ENCODE data around the gene BCOR.

The BCOR gene

DNA sequence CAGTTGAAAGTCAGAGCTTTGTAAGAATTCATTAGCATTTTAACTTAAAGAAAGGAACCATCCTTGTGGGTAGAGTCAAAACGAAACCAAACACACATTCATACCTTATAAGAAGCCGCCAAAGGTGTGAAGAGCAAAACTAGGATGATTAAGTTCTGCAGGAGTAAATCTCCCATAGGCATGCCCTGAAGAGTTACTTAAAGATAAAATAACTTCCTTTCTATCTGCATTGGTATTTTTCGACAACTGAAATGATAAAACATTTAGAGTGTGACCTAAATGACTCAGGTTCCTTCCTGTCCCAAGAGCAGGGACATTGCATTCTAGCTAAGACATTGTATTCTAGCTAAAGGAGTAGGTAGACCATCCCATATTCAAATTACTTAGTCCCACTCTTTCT, 75.3 kb downstream of the BCOR start:
- H3K9me3 ChIP-seq (ENCODE audit: low read length) = no peaks in the 10 kb centered on the region
- no peak overlapping the region for H3K4me3 ChIP-seq (ENCODE audit: low read depth in 1 of 2, low read length in 2 of 2)
- no peaks in the 10 kb centered on the region for H3K4me1 ChIP-seq (ENCODE audit: insufficient read depth, low read length)
- H3K9ac ChIP-seq (ENCODE audit: low read length) = no peak overlapping the region
- no peaks in the 10 kb centered on the region for H3K27me3 ChIP-seq (ENCODE audit: control insufficient read depth in 1 of 2, insufficient read depth in 2 of 2, low read length in 2 of 2)
- H3K27ac ChIP-seq (ENCODE audit: low read depth, low read length) = no peak overlapping the region
- no peaks in the 10 kb centered on the region for H3K36me3 ChIP-seq (ENCODE audit: insufficient read depth, low read length)

DNA sequence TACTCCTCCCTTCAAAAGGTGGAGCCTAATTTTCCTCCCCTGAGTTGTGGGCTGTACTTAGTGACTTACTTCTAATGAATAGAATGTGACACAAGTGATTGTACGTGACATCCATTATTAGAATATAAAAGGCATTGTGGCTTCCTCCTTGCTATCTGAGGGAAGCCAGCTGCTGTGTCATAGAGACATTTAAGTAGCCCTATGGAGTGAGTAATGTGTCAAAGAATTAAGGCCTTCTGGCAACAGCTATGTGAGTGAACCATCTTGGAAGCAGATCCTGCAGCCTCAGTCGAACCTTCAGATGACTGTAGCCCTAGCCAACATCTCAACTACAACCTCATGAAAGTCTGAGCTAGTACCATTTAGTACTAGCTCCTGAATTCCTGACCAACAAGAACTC, 76.1 kb downstream of the BCOR start:
- Histone ChIP-seq H3K9me3 (ENCODE audit: low read length) (peaks cover 7% of the 10 kb centered on the region), H3K4me3 (ENCODE audit: low read depth in 1 of 2, low read length in 2 of 2) (no peak overlapping the region), H3K27me3 (ENCODE audit: control insufficient read depth in 1 of 2, insufficient read depth in 2 of 2, low read length in 2 of 2) (no peaks in the 10 kb centered on the region), H3K27ac (ENCODE audit: low read depth, low read length) (no peak overlapping the region), H3K4me1 (ENCODE audit: insufficient read depth, low read length) (no peaks in the 10 kb centered on the region), H3K9ac (ENCODE audit: low read length) (no peak overlapping the region), H3K36me3 (ENCODE audit: insufficient read depth, low read length) (no peaks in the 10 kb centered on the region)

DNA sequence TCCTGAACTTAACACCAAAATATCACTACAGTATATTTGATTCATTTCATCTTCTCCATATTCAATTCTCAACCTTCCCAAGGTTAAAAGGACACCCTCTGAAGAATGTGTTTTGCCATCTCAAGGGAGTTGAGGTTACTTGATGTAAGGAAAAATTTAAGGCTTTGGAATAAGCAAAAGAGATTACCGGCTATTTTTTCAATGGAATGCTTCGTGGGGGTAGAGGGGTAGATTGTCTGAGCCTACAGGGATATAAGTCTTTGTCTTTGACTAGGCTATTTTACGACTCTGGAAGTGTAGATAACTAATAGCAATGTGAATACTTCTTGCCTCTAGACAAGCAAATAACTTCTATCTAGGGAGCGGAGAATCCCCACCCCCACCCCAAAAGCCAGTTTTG, 78.2 kb downstream of the BCOR start:
- Histone ChIP-seq H3K27me3 (ENCODE audit: control insufficient read depth in 1 of 2, insufficient read depth in 2 of 2, low read length in 2 of 2) (peaks cover 7 to 9% of the 10 kb centered on the region in 2 donors), H3K4me1 (ENCODE audit: insufficient read depth, low read length) (no peaks in the 10 kb centered on the region), H3K9me3 (ENCODE audit: low read length) (peaks cover 16% of the 10 kb centered on the region), H3K27ac (ENCODE audit: low read depth, low read length) (no peak overlapping the region), H3K4me3 (ENCODE audit: low read depth in 1 of 2, low read length in 2 of 2) (no peak overlapping the region), H3K9ac (ENCODE audit: low read length) (no peak overlapping the region), H3K36me3 (ENCODE audit: insufficient read depth, low read length) (no peaks in the 10 kb centered on the region)

DNA sequence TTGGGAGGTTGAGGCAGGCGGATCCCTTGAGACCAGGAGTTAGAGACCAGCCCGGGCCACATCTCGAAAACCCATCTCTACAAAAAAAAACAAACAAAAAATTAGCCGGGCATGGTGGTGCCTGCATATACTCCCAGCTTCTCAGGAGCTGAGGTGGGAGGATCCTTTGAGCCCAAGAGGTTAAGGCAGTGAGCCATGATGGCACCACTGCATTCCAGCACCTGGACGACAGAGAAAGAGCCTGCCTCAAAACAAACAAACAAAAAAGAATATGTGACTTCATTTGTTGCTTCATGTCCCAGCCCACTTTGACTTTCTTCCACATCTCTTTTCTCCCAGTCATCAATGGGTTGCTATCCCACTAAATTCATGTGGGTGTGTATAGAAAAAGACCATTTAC, 79.7 kb downstream of the BCOR start:
- Histone ChIP-seq H3K9ac (ENCODE audit: low read length) (no peak overlapping the region), H3K4me3 (ENCODE audit: low read depth in 1 of 2, low read length in 2 of 2) (no peak overlapping the region), H3K27me3 (ENCODE audit: control insufficient read depth in 1 of 2, insufficient read depth in 2 of 2, low read length in 2 of 2) (peaks cover 7 to 21% of the 10 kb centered on the region in 2 donors), H3K4me1 (ENCODE audit: insufficient read depth, low read length) (no peaks in the 10 kb centered on the region), H3K36me3 (ENCODE audit: insufficient read depth, low read length) (no peaks in the 10 kb centered on the region), H3K9me3 (ENCODE audit: low read length) (peaks cover 16% of the 10 kb centered on the region), H3K27ac (ENCODE audit: low read depth, low read length) (no peak overlapping the region)

DNA sequence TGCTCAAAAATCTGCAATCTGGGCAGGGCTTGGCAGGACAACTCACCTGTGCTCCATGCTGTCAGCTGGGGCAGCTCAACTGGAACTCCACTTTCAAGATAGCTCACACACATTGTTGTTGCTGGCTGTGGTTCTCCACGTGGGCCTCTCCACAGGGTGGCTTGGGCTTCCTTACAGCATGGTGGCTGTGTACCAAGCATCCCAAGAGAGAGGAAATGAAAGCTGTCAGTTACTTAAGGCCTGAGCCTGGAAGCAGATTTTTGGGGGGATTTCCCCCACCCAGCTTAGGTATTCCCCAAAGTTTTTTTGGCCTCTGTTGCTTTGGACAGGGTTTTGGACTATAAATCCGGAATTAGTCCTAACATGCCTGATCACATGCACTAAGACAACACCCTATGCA, 81.0 kb downstream of the BCOR start:
- Histone ChIP-seq H3K36me3 (ENCODE audit: insufficient read depth, low read length) (no peaks in the 10 kb centered on the region), H3K4me3 (ENCODE audit: low read depth in 1 of 2, low read length in 2 of 2) (no peak overlapping the region), H3K4me1 (ENCODE audit: insufficient read depth, low read length) (no peaks in the 10 kb centered on the region), H3K27me3 (ENCODE audit: control insufficient read depth in 1 of 2, insufficient read depth in 2 of 2, low read length in 2 of 2) (peaks cover 7 to 31% of the 10 kb centered on the region in 2 donors), H3K27ac (ENCODE audit: low read depth, low read length) (no peak overlapping the region), H3K9ac (ENCODE audit: low read length) (no peak overlapping the region), H3K9me3 (ENCODE audit: low read length) (peaks cover 16% of the 10 kb centered on the region)

DNA sequence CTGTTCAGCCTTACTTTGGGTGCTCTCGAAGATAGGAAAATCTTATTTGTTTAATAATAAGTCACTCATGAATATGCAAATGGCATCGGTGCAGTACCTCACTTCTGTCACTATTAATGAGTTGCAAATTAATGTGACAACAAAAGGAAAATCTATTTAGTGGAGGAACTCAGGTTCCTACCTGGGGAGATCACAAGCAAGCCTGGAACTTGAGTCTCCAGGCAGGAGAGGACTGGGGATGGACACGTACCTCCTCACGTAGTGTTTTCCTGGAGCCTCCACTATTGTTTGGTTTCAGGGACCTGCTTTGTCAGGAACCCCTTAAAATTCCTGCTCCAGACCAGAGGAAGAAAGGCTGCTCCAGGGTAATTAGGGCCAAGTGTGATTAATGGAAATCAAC, 82.1 kb downstream of the BCOR start:
- peaks cover 16% of the 10 kb centered on the region for H3K9me3 ChIP-seq (ENCODE audit: low read length)
- H3K27ac ChIP-seq (ENCODE audit: low read depth, low read length) = no peak overlapping the region
- H3K27me3 ChIP-seq (ENCODE audit: control insufficient read depth in 1 of 2, insufficient read depth in 2 of 2, low read length in 2 of 2) = peaks cover 7 to 33% of the 10 kb centered on the region in 2 donors
- H3K4me1 ChIP-seq (ENCODE audit: insufficient read depth, low read length) = no peaks in the 10 kb centered on the region
- H3K4me3 ChIP-seq (ENCODE audit: low read depth in 1 of 2, low read length in 2 of 2) = no peak overlapping the region
- H3K9ac ChIP-seq (ENCODE audit: low read length) = no peak overlapping the region
- H3K36me3 ChIP-seq (ENCODE audit: insufficient read depth, low read length) = no peaks in the 10 kb centered on the region

DNA sequence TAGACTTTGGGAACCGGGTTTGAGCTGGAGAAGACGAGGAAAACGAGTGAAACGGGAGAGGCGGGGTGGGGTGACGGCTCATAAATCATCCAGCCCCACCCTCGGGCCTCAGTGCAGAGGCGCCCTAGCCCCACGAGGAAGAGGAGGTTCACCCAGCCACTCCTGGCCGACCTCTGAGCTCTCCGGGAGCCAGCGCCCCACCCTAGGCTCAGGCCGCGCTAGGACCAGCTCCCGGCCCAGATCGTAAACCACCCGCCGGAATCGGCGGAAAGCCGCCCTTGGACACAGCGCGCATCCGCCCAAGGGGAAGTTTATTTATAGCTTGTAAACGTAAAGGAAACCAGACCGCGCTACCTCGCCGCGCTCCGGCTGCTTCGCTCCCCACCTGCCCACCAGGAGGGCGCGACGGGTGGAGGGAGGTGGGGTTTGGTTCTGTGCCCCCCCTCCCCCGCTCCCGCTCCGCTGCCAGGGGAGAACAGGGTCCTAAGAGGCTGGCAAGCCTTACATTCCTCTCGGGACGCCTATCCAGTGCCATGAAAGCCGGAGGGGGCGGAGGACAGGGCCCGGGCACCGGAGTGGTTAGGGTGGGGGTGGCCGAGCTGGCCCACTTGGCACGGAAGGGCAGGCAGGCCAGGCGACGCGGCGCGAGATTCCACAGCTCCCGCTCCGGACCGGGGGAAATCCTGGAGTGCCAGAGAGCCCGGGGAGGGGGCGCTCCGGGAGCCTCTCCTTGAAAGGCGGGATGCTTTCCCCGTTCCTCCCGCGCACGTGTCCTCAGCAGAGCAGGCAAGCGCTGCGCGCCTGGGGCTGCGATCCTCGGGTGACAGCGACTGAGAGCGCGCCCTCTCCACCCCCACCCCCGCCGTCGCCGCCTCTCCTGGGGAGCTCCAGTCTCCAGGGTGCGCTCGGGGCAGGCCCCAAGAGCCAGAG, 84.2 kb downstream of the BCOR start:
- H3K9me3 ChIP-seq (ENCODE audit: low read length) = peaks cover 16% of the 10 kb centered on the region
- peaks cover 7 to 49% of the 10 kb centered on the region in 2 donors for H3K27me3 ChIP-seq (ENCODE audit: control insufficient read depth in 1 of 2, insufficient read depth in 2 of 2, low read length in 2 of 2)
- H3K4me1 ChIP-seq (ENCODE audit: insufficient read depth, low read length) = no peaks in the 10 kb centered on the region
- H3K9ac ChIP-seq (ENCODE audit: low read length) = no peak overlapping the region
- H3K36me3 ChIP-seq (ENCODE audit: insufficient read depth, low read length) = no peaks in the 10 kb centered on the region
- H3K4me3 ChIP-seq (ENCODE audit: low read depth in 1 of 2, low read length in 2 of 2) = peak overlapping the region; percentile 49 to 50
- H3K27ac ChIP-seq (ENCODE audit: low read depth, low read length) = peak overlapping the region; percentile 82

DNA sequence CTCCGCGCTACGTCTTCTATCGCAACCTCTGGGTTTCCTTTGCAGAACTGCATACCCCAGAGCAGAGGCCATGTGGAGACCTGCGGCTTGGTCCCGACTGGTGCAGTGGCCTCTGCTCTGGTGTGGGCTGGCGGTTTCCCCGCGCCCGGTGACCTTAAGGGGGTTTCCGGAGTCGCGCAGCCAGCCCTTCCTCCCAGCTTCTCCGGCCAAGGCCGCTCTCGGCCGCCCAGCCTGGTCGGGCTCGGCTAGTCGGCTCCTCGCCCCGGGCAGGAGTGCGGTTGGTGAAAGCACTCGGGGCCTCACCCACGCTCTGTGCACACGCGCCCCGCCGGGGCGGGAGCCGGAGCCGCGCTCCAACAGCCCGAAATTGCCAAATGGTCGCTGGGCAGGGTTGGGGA, 84.9 kb downstream of the BCOR start:
- no peaks in the 10 kb centered on the region for H3K4me1 ChIP-seq (ENCODE audit: insufficient read depth, low read length)
- no peaks in the 10 kb centered on the region for H3K36me3 ChIP-seq (ENCODE audit: insufficient read depth, low read length)
- peak overlapping the region in 1 of 2 donors; percentile 49 for H3K4me3 ChIP-seq (ENCODE audit: low read depth in 1 of 2, low read length in 2 of 2)
- H3K27me3 ChIP-seq (ENCODE audit: control insufficient read depth in 1 of 2, insufficient read depth in 2 of 2, low read length in 2 of 2) = peaks cover 7 to 56% of the 10 kb centered on the region in 2 donors
- H3K9ac ChIP-seq (ENCODE audit: low read length) = no peak overlapping the region
- peaks cover 16% of the 10 kb centered on the region for H3K9me3 ChIP-seq (ENCODE audit: low read length)
- H3K27ac ChIP-seq (ENCODE audit: low read depth, low read length) = peak overlapping the region; percentile 36

DNA sequence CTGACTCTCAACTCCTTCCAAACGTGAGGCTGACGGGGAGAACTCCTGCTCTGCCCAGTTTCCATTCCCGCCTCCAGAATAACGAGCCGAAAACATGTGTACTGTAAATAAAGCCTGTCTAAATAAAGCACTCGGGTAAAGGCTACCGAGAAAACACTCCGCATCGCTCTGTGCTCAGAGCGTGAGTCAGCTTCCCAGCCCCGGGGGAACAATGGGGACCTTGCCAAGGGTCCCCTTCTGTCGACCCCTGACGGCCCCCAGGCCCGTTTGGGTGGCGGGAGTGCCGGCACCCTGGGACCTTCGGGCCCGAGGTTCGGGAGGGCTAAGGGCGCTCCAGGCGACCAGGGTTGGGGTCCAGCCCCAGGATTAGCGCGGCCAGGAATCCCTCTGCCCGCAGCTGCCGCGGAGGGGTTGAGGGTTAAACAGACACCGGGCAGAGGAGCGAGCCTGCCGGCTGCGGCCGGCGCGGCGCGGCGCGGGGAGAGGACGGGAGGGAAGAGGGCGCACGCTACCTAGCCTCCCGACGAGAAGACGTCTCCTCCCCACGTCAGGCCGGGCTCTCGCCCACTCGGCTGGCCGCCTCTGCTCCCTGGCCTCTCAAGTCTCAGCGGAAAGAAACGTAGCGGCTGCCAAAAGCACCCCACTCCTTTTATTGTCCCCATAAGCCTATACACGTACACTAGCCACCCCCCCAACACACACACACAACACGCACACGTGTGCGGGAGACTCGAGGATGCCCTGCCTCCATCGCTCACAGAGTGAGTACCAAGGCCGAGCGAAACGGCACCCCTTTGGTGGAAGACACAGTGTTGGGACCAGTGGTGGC, 85.5 kb downstream of the BCOR start:
- Histone ChIP-seq H3K4me3 (ENCODE audit: low read depth in 1 of 2, low read length in 2 of 2) (no peak overlapping the region), H3K36me3 (ENCODE audit: insufficient read depth, low read length) (no peaks in the 10 kb centered on the region), H3K27ac (ENCODE audit: low read depth, low read length) (peak overlapping the region; percentile 14), H3K27me3 (ENCODE audit: control insufficient read depth in 1 of 2, insufficient read depth in 2 of 2, low read length in 2 of 2) (peaks cover 7 to 62% of the 10 kb centered on the region in 2 donors), H3K9ac (ENCODE audit: low read length) (no peak overlapping the region), H3K9me3 (ENCODE audit: low read length) (peaks cover 15% of the 10 kb centered on the region), H3K4me1 (ENCODE audit: insufficient read depth, low read length) (no peaks in the 10 kb centered on the region)

DNA sequence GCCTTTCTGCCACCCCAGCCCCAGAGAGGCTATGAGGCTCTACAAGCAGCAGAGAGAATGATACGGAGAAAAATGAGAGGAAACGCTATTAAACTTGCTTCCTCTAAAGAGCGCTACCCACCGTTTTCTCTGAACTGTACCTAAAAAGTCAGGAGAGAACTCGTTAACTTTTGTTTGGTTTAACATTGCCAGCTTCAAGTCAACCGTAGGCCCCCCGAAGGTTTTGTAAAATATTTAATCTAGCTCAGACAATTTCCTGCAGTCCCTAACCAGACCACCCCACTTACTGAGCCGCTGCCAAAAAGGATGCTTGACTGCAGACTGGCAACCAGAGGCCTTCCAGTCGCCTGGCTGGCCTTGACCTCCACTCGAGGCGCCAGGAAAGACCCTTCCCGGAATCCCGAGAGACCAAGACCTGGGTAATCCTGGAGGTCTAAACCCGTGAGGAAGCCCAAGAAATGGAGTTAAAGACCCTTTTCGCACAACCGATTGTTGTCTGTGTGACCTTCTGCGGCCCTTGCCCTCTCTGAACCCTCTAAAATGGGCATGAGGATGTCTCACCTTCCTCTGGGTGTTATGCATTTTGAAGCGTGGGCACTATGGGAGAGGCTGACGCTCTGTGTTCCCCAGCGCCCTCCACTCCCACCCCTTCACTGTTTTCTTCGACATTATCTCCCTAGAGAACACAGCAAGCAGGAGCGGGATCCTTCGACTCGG, 86.3 kb downstream of the BCOR start:
- Histone ChIP-seq H3K27me3 (ENCODE audit: control insufficient read depth in 1 of 2, insufficient read depth in 2 of 2, low read length in 2 of 2) (peaks cover 7 to 66% of the 10 kb centered on the region in 2 donors), H3K27ac (ENCODE audit: low read depth, low read length) (no peak overlapping the region), H3K4me1 (ENCODE audit: insufficient read depth, low read length) (no peaks in the 10 kb centered on the region), H3K4me3 (ENCODE audit: low read depth in 1 of 2, low read length in 2 of 2) (no peak overlapping the region), H3K36me3 (ENCODE audit: insufficient read depth, low read length) (no peaks in the 10 kb centered on the region), H3K9ac (ENCODE audit: low read length) (no peak overlapping the region), H3K9me3 (ENCODE audit: low read length) (peaks cover 7% of the 10 kb centered on the region)

All from muscle layer of colon (tissue), 2 donors.